ENCODE data around the gene SLC25A46. TPM values are rescaled to one million over a fixed set of nuclear protein-coding genes. Genes with fewer than 3 reads are reported as not detected.
"Not testable (repeated sequence)": the region's sequence is repeated elsewhere in the genome, so short reads cannot be mapped to it uniquely, and the experiment has no call there.

SLC25A46 gene
- total and polyA plus RNA-seq, 9 donors = 11.9 to 38.7 (median 26.1) TPM

GRCh38 chr5:110718311-110718710, 20.5 kb upstream of the SLC25A46 start:
- DNase-seq = no peak
- TF ChIP-seq EP300 (IDR thresholded peaks at IDR 0.05) (no peak), CTCF (IDR thresholded peaks at IDR 0.05) (no peak), POLR2A (IDR thresholded peaks at IDR 0.05) (no peak)
- 39 to 49% (median 48%) methylated on average over 2 of the region's 2 CpGs for WGBS, 3 donors
- H3K9me3 ChIP-seq = no peaks in the 10 kb centered on the region
- no peak overlapping the region for H3K4me3 ChIP-seq
- no peak overlapping the region for H3K27ac ChIP-seq
- H3K36me3 ChIP-seq = no peaks in the 10 kb centered on the region
- no peaks in the 10 kb centered on the region for H3K27me3 ChIP-seq
- no peaks in the 10 kb centered on the region for H3K4me1 ChIP-seq (ENCODE audit: insufficient read depth)
- intact Hi-C loops (cut with DNase I) = no loop called here

- intact Hi-C loops (cut with DNase I) = no loop called here
- H3K4me3 ChIP-seq = peak within 1 kb of the TSS; percentile 20
- no peaks in the 10 kb centered on the region for H3K4me1 ChIP-seq (ENCODE audit: insufficient read depth)
- DNase-seq = peak; percentile 51 to 63 (median 56)
- TF ChIP-seq CTCF (IDR thresholded peaks at IDR 0.05) (no peak), EP300 (IDR thresholded peaks at IDR 0.05) (no peak), POLR2A (IDR thresholded peaks at IDR 0.05) (no peak)
- H3K27ac ChIP-seq = no peak within 1 kb of the TSS
- no peaks in the 10 kb centered on the region for H3K36me3 ChIP-seq
- 37 to 47% (median 44%) methylated on average over 17 of the region's 17 CpGs for WGBS, 3 donors
- H3K9me3 ChIP-seq = no peaks in the 10 kb centered on the region
- H3K27me3 ChIP-seq = no peaks in the 10 kb centered on the region
Measured at GRCh38 chr5:110726249-110727024, 12.4 kb upstream of the SLC25A46 start, which contains the start of gene TMEM232. Gene TMEM232 (minus strand): TSS chr5:110726671. CDS start chr5:110667352, 59,319 bp downstream.

GRCh38 chr5:110727025-110727314, 11.8 kb upstream of the SLC25A46 start:
- peak overlapping the region; percentile 20 for H3K4me3 ChIP-seq
- no peak for TF ChIP-seq POLR2A (IDR thresholded peaks at IDR 0.05)
- no peak for TF ChIP-seq CTCF (IDR thresholded peaks at IDR 0.05)
- TF ChIP-seq EP300 (IDR thresholded peaks at IDR 0.05) = no peak
- no peaks in the 10 kb centered on the region for H3K36me3 ChIP-seq
- H3K27ac ChIP-seq = no peak overlapping the region
- H3K9me3 ChIP-seq = no peaks in the 10 kb centered on the region
- no peaks in the 10 kb centered on the region for H3K4me1 ChIP-seq (ENCODE audit: insufficient read depth)
- intact Hi-C loops (cut with DNase I) = no loop called here
- H3K27me3 ChIP-seq = no peaks in the 10 kb centered on the region
- no peak for DNase-seq
- WGBS, 3 donors = 42 to 56% (median 43%) methylated on average over 5 of the region's 5 CpGs

- intact Hi-C loops (cut with DNase I); H3K4me1 ChIP-seq (ENCODE audit: insufficient read depth); H3K27me3 ChIP-seq; H3K9me3 ChIP-seq; DNase-seq; H3K36me3 ChIP-seq; H3K27ac ChIP-seq; H3K4me3 ChIP-seq: not testable (repeated sequence)
- 95 to 100% (median 97%) methylated on average over 2 of the region's 2 CpGs for WGBS, 3 donors
Measured at GRCh38 chr5:110731499-110731898, 7.3 kb upstream of the SLC25A46 start.

- no peaks in the 10 kb centered on the region for H3K36me3 ChIP-seq
- peaks cover 2% of the 10 kb centered on the region for H3K4me1 ChIP-seq (ENCODE audit: insufficient read depth)
- H3K27ac ChIP-seq = no peak overlapping the region
- TF ChIP-seq POLR2A (IDR thresholded peaks at IDR 0.05) (no peak), EP300 (IDR thresholded peaks at IDR 0.05) (no peak), CTCF (IDR thresholded peaks at IDR 0.05) (no peak)
- WGBS, 3 donors = 85 to 88% (median 86%) methylated on average over 2 of the region's 2 CpGs
- no peak overlapping the region for H3K4me3 ChIP-seq
- DNase-seq = no peak
- intact Hi-C loops (cut with DNase I) = no loop called here
- no peaks in the 10 kb centered on the region for H3K9me3 ChIP-seq
- no peaks in the 10 kb centered on the region for H3K27me3 ChIP-seq
Measured at GRCh38 chr5:110734101-110734500, 4.7 kb upstream of the SLC25A46 start.

Data from ovary (tissue), 9 donors.